ENCODE data around the gene SLC27A6.

Gene SLC27A6

GRCh38 chr5:129041196-129041881 lies 76.1 kb downstream of the SLC27A6 start:
- H3K4me3 ChIP-seq (ENCODE audit: low read depth, low read length): no peak overlapping the region
- no peak for TF ChIP-seq CTCF (IDR thresholded peaks at IDR 0.05; ENCODE audit: insufficient read depth, low read length, missing control alignments)
- no peak for DNase-seq (ENCODE audit: low read depth, low spot score)
- ChIA-PET POLR2A (no interaction called here), CTCF (no interaction called here)

DNA sequence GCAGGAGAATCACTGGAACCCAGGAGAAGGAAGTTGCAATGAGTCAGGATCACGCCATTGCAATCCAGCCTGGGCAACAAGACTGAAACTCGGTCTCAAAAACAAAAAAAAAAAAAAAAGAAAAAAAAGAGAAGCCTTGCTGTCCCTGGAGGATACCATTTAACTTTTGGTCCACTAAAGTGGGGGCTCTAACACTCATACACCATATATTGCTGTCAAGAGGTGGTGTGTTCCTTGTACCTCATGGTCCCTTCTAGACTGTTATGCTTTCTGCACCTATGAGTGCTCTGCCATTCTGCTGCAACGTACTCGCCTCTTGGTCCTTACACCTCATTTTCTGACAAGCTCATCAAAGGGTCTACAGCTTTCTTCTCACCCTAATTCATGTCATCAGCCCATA lies 77.0 kb downstream of the SLC27A6 start:
- CTCF ChIA-PET: no interaction called here
- no peak for TF ChIP-seq CTCF (IDR thresholded peaks at IDR 0.05; ENCODE audit: insufficient read depth, low read length, missing control alignments)
- POLR2A ChIA-PET: no interaction called here
- DNase-seq (ENCODE audit: low read depth, low spot score): no peak
- no peak overlapping the region for H3K4me3 ChIP-seq (ENCODE audit: low read depth, low read length)

DNA sequence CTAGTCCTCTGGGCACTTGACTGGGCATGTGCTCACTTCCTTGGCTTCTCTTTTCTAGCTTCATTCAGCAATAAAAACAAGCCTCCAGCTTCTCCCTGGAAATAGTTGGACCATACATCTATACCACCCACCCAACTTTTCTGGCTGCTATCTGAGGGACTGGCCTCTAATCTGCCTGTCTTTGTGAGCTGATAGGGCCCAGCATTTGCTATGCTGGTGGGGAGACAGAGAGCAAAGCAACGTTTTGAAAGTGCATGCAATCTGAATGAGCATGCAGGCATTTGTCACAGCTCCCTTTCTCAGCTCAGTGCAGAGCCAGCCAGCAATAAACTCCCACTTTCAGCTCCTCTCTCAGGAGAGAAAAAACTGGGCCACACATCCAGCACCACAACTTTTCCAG lies 78.6 kb downstream of the SLC27A6 start:
- CTCF ChIA-PET: no interaction called here
- H3K4me3 ChIP-seq (ENCODE audit: low read depth, low read length): no peak overlapping the region
- no peak for TF ChIP-seq CTCF (IDR thresholded peaks at IDR 0.05; ENCODE audit: insufficient read depth, low read length, missing control alignments)
- POLR2A ChIA-PET: no interaction called here
- no peak for DNase-seq (ENCODE audit: low read depth, low spot score)

GRCh38 chr5:129046151-129046550 lies 80.9 kb downstream of the SLC27A6 start:
- POLR2A ChIA-PET: no interaction called here
- DNase-seq (ENCODE audit: low read depth, low spot score): no peak
- CTCF ChIA-PET: no interaction called here

GRCh38 chr5:129048509-129048908 lies 83.2 kb downstream of the SLC27A6 start:
- H3K4me3 ChIP-seq (ENCODE audit: low read depth, low read length): no peak overlapping the region
- DNase-seq (ENCODE audit: low read depth, low spot score): no peak
- ChIA-PET CTCF (no interaction called here), POLR2A (no interaction called here)
- no peak for TF ChIP-seq CTCF (IDR thresholded peaks at IDR 0.05; ENCODE audit: insufficient read depth, low read length, missing control alignments)

More at GRCh38 chr5:129046151-129046550, 80.9 kb downstream of the SLC27A6 start:
- no peak for TF ChIP-seq CTCF (IDR thresholded peaks at IDR 0.05; ENCODE audit: insufficient read depth, low read length, missing control alignments)
- no peak overlapping the region for H3K4me3 ChIP-seq (ENCODE audit: low read depth, low read length)

GRCh38 chr5:129049126-129049799 lies 84.0 kb downstream of the SLC27A6 start:
- no peak overlapping the region for H3K4me3 ChIP-seq (ENCODE audit: low read depth, low read length)
- ChIA-PET POLR2A (no interaction called here), CTCF (no interaction called here)
- no peak for DNase-seq (ENCODE audit: low read depth, low spot score)
- no peak for TF ChIP-seq CTCF (IDR thresholded peaks at IDR 0.05; ENCODE audit: insufficient read depth, low read length, missing control alignments)

All from AG04449 (cell line).